ENCODE measurements around the gene MAS1L.
"Not testable (repeated sequence)": the region's sequence is repeated elsewhere in the genome, so short reads cannot be mapped to it uniquely, and the experiment has no call there.

The MAS1L gene

DNA sequence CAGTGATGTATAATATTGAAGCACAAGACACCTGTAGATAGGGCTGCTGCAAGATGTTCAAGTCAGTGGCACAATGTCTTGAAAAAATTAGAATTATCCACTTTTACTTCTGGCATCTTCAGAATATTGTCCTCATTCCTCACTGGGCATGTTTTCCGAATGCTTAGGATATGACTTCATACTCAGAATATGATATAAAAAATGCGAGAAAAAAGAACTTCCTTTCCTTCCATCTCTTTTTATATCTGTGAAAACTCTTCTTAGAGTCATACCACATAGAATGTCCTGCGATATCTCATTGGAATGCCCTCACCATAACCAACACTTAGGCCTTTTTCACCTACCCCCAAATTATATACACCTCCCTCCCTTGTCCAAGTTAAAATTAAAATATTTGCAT, 4.6 kb downstream of the MAS1L start:
- DNase-seq (ENCODE audit: low read depth, low spot score): no peak

DNA sequence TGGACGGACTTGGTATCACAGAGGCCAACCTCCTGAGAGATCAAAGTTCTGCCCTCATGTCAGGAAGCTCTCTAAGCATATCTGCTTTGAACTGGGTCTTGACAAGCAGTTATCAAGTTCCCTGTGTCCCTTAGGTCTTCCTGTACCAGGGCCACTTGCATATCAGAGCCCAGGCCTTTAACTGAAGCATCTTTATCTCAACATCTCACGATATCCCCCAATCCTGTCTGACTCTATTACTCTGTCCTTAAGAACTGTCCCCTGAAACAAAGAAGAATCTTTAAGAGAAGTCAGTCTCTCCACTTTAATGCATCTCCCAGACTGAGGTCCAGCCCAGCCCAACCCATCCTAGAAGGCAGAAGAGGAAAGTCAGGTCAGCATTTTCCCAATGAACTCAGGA, 8.2 kb downstream of the MAS1L start:
- no peak for DNase-seq (ENCODE audit: low read depth, low spot score)

DNA sequence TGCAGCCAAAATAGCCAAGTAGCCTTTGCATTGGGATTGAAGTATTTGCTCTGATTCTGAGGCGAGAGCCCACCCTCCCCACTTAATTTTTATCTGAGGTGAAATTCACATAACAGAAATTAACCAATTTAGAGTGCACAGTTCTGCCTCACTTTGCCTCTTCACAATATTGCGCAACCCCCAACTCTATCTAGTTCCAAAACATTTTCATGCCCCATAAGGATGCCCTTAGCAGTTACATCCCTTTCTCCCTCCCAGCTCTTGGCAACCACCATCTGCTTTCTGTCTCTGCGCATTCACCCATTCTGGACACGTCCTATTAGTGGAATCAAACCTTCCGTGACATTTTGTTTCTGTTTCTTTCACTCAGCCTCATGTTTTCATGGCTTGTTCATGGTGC, 9.0 kb downstream of the MAS1L start:
- no peak for DNase-seq (ENCODE audit: low read depth, low spot score)

DNA sequence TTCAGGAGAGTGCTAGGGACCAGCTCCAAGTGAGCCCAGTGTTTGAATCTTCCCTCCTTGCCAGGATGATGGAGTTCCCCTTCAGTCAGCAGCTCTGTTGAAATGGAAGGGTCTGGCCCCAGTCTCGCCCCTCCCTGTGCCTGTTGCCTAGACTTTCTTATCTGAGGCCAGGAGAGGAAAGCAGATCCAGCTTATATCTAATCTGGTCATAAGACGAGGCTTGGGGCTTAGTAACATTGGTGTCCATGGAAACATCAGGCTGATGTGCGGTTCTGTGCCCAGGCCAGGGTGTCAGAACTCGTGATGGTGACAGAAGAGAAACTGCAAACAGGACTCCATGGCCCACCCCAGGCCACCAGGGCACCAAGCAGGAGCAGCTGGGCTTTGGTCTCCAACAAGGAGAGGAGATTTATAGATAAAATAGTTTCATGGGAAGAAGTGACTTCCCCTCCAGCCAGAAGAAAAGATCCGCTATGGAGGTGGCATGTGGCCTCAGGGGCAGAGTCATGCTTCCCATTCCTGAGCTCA, 9.8 kb downstream of the MAS1L start:
- DNase-seq (ENCODE audit: low read depth, low spot score): no peak

DNA sequence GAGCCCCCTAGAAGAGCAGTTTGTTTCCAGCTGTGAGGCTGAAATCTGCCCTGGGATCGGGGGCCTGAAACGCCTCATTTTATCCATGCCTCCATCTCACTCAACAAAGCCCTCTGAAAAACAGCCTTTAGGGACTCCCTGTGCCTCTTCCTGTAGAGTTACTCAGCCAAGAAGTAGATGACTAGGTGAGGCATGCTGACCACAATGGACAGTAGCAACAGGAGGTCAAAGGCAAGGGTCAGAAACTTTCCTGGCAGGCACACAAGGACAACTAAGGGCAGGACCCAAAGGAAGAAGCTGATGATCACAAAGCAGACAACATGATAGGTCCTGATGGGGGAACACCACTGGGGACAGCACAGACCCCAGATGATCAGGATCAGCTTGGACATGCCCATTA, 12.8 kb downstream of the MAS1L start:
- no peak for DNase-seq (ENCODE audit: low read depth, low spot score)

GRCh38 chr6:29466241-29466640, 21.5 kb downstream of the MAS1L start:
- DNase-seq (ENCODE audit: low read depth, low spot score): no peak

DNA sequence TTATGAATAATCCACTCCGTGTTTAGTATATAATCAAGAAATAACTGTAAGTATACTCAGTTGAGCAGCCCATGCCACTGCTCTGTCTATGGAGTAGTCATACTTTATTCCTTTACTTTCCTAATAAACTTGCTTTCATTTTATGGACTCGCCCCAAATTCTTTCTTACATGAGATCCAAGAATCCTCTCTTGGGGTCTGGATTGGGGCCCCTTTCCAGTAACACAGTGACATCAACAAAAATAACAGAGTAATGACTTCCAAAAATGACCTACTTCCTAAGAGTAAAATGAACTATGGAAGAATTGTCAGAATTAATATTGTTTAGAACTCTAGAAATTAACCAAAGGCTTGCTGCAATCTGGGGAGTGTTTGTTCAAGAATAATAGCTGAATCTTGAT, 22.0 kb downstream of the MAS1L start:
- no peak for DNase-seq (ENCODE audit: low read depth, low spot score)

GRCh38 chr6:29465279-29465678, 22.5 kb downstream of the MAS1L start:
- DNase-seq (ENCODE audit: low read depth, low spot score): no peak

GRCh38 chr6:29462022-29462421, 25.7 kb downstream of the MAS1L start:
- DNase-seq (ENCODE audit: low read depth, low spot score): no peak

- no peak for DNase-seq (ENCODE audit: low read depth, low spot score)
These were observed 26.5 kb downstream of the MAS1L start for GRCh38 chr6:29461021-29461814.

DNA sequence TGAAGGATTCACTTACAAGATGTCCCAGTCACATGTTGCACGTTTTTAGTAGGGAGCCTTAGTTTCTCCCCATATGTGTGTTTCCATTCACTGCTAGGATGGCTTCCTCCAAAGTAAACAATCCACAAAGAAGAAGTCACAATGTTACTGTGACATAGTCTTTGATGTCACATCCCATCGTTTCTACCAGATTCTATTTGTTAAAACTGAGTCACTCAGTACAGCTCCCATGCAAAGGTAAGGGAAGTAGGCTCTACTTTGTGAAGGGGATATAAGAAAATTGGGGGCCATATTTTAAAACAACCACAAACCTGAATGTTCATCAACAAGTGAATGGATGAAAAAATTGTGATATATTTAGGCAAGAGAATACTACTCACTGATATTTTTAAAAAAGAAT, 30.8 kb downstream of the MAS1L start, which contains the start of the genes OR11A1 and OR2H1:
Gene OR11A1 (minus strand): TSS at position 101 of the 400 bp plus-strand sequence. CDS start 29,430 bp downstream, outside the sequence.
Gene OR2H1 (plus strand): TSS at position 185 of the 400 bp plus-strand sequence. CDS start 4,615 bp downstream, outside the sequence.
- DNase-seq (ENCODE audit: low read depth, low spot score): no peak

DNA sequence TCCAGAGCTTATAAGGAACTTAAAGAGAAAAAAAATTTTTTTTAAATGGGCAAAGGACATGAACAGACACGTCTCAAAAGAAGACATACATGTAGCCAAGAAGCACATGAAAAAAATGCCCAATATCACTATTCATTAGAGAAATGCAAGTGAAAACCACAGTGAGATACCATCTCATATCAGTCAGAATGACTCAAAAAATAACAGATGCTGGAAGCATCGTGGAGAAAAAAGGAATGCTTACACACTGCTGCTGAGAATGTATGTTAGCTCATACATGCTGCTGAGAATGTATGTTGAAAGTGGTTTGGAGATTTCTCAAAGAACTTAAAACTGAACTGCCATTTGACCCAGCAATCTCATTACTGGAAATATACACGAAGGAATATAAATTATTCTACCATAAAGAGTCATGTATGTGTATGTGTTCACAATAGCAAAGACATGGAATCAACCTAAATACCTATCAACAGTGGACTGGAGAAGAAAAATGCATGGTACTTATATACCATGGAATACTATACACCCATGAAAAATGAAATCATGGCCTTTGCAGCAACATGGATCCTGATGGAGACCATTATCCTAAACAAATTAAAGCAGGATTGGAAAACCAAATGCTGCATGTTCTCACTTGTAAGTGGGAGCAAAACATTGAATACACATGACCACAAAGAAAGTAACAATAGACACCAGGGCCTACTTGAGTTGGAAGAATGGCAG, 36.1 kb downstream of the MAS1L start:
- no peak for DNase-seq (ENCODE audit: low read depth, low spot score)

DNA sequence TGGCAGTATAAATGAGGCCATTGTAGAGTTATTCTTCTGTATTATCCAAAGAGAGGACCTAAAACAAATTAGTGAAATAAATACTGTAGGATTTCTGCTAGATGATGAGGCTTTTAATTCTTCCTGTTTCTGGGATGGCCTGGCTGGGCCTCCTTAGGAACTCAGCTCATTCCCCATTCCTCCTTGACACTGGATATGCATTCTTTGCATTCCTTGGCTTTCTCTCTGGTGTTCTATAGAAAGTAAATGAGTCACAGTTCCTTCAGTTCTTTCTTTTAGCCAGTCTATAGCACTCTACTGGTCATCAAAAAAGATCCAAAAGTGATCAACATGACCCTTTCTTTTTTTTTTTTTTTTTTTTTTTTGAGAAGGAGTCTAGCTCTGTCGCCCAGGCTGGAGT, 40.1 kb downstream of the MAS1L start:
- DNase-seq (ENCODE audit: low read depth, low spot score): peak; percentile 3

DNA sequence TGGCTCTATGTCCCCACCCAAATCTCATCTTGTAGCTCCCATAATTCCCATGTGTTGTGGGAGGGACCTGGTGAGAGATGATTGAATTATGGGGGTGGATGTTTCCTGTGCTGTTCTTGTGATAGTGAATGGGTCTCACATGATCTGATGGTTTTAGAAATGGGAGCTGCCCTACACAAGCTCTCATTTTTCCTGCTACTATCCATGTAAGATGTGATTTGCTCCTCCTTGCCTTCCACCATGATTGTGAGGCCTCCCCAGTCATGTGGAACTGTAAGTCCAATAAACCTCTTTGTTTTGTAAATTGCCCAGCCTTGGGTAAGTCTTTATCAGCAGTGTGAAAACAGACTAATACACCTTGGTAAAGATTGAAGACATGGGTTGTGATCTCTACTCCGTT, 43.7 kb downstream of the MAS1L start:
- not testable (repeated sequence) for DNase-seq (ENCODE audit: low read depth, low spot score)

- DNase-seq (ENCODE audit: low read depth, low spot score): no peak
These were observed 45.0 kb downstream of the MAS1L start for GRCh38 chr6:29442719-29443118.

GRCh38 chr6:29439006-29439405, 48.8 kb downstream of the MAS1L start, which contains the start of gene OR10C1:
Gene OR10C1 (plus strand): TSS chr6:29439306. CDS start chr6:29440016, 710 bp downstream.
- DNase-seq (ENCODE audit: low read depth, low spot score): no peak

GRCh38 chr6:29436730-29437129, 51.0 kb downstream of the MAS1L start:
- not testable (repeated sequence) for DNase-seq (ENCODE audit: low read depth, low spot score)

All from astrocyte of the hippocampus (primary cell).